ENCODE data around the gene SRSF9. TPM values are rescaled to one million over a fixed set of nuclear protein-coding genes. Genes with fewer than 3 reads are reported as not detected.
A peak's percentile ranks its signal among the peaks of the same experiment; 100 is the strongest.

Gene SRSF9
- total RNA-seq, 1 experiment from 2014 or later: 284 TPM

GRCh38 chr12:120474616-120474960 is 5.0 kb upstream of the SRSF9 start:
- Mint-ChIP-seq H3K4me3 (ENCODE audit: low read depth, unreplicated experiment) (no peak overlapping the region), H3K9me3 (ENCODE audit: low read depth, unreplicated experiment) (no peaks in the 10 kb centered on the region), H3K27me3 (ENCODE audit: unreplicated experiment) (no peaks in the 10 kb centered on the region), H3K4me1 (ENCODE audit: low read depth, unreplicated experiment) (peaks cover 30% of the 10 kb centered on the region), H3K36me3 (ENCODE audit: insufficient read depth, unreplicated experiment) (peaks cover 10% of the 10 kb centered on the region), H3K27ac (ENCODE audit: unreplicated experiment) (peak overlapping the region; percentile 34)
- intact Hi-C loops (cut with micrococcal nuclease; ENCODE audit: unreplicated experiment): no loop called here
- no TSS peak for BruUV-seq (replicated peaks)
- no peak for TF ChIP-seq CTCF (IDR thresholded peaks at IDR 0.05; ENCODE audit: unreplicated experiment)
- DNase-seq: peak; percentile 84
- CTCF ChIA-PET: interaction anchor here (0.7 to 2.7 kb wide), 9 partner anchors 8 to 245 kb away, joined by 3 to 22 read pairs (median 4); partner anchors contain the start of genes COQ5, COX6A1 and DYNLL1

- no peak for DNase-seq
- no peaks in the 10 kb centered on the region for H3K9me3 Mint-ChIP-seq (ENCODE audit: low read depth, unreplicated experiment)
- H3K4me3 Mint-ChIP-seq (ENCODE audit: low read depth, unreplicated experiment): no peak overlapping the region
- TF ChIP-seq CTCF (IDR thresholded peaks at IDR 0.05; ENCODE audit: unreplicated experiment): no peak
- intact Hi-C loops (cut with micrococcal nuclease; ENCODE audit: unreplicated experiment): no loop called here
- H3K36me3 Mint-ChIP-seq (ENCODE audit: insufficient read depth, unreplicated experiment): peaks cover 16% of the 10 kb centered on the region
- no TSS peak for BruUV-seq (replicated peaks)
- CTCF ChIA-PET: interaction anchor here (0.6 to 2.7 kb wide), 10 partner anchors 8 to 1905 kb away, joined by 3 to 22 read pairs (median 4); partner anchors contain the start of genes COQ5, COX6A1 and DYNLL1
- no peaks in the 10 kb centered on the region for H3K27me3 Mint-ChIP-seq (ENCODE audit: unreplicated experiment)
- peaks cover 26% of the 10 kb centered on the region for H3K4me1 Mint-ChIP-seq (ENCODE audit: low read depth, unreplicated experiment)
- peak overlapping the region; percentile 46 for H3K27ac Mint-ChIP-seq (ENCODE audit: unreplicated experiment)
These were observed 4.5 kb upstream of the SRSF9 start for GRCh38 chr12:120473807-120474615.

GRCh38 chr12:120472521-120472920 is 3.0 kb upstream of the SRSF9 start:
- H3K27ac Mint-ChIP-seq (ENCODE audit: unreplicated experiment): peak overlapping the region; percentile 43
- TF ChIP-seq CTCF (IDR thresholded peaks at IDR 0.05; ENCODE audit: unreplicated experiment): no peak
- no TSS peak for BruUV-seq (replicated peaks)
- H3K27me3 Mint-ChIP-seq (ENCODE audit: unreplicated experiment): no peaks in the 10 kb centered on the region
- H3K4me3 Mint-ChIP-seq (ENCODE audit: low read depth, unreplicated experiment): no peak overlapping the region
- peaks cover 31% of the 10 kb centered on the region for H3K36me3 Mint-ChIP-seq (ENCODE audit: insufficient read depth, unreplicated experiment)
- no peaks in the 10 kb centered on the region for H3K9me3 Mint-ChIP-seq (ENCODE audit: low read depth, unreplicated experiment)
- no peak for DNase-seq
- peaks cover 28% of the 10 kb centered on the region for H3K4me1 Mint-ChIP-seq (ENCODE audit: low read depth, unreplicated experiment)
- CTCF ChIA-PET: no interaction called here
- intact Hi-C loops (cut with micrococcal nuclease; ENCODE audit: unreplicated experiment): no loop called here

GRCh38 chr12:120470150-120470784 is 719 bp upstream of the SRSF9 start:
- no peak for DNase-seq
- intact Hi-C loops (cut with micrococcal nuclease; ENCODE audit: unreplicated experiment): no loop called here
- peak overlapping the region; percentile 95 for H3K4me3 Mint-ChIP-seq (ENCODE audit: low read depth, unreplicated experiment)
- H3K9me3 Mint-ChIP-seq (ENCODE audit: low read depth, unreplicated experiment): no peaks in the 10 kb centered on the region
- H3K36me3 Mint-ChIP-seq (ENCODE audit: insufficient read depth, unreplicated experiment): peaks cover 54% of the 10 kb centered on the region
- CTCF ChIA-PET: interaction anchor here (1.4 to 2.4 kb wide), 4 partner anchors 9 to 59 kb away, joined by 4 to 11 read pairs (median 6); partner anchors contain the start of genes COQ5, COX6A1 and DYNLL1
- peak overlapping the region; percentile 62 for H3K27ac Mint-ChIP-seq (ENCODE audit: unreplicated experiment)
- H3K27me3 Mint-ChIP-seq (ENCODE audit: unreplicated experiment): no peaks in the 10 kb centered on the region
- TSS peak; percentile 24 for BruUV-seq (replicated peaks)
- peaks cover 51% of the 10 kb centered on the region for H3K4me1 Mint-ChIP-seq (ENCODE audit: low read depth, unreplicated experiment)
- no peak for TF ChIP-seq CTCF (IDR thresholded peaks at IDR 0.05; ENCODE audit: unreplicated experiment)

Data from Calu3 (cell line).